Left ventricle myocardium inferior (tissue), 1 donor: ENCODE results near the gene PNMA8C. TPM values are rescaled to one million over a fixed set of nuclear protein-coding genes. Genes with fewer than 3 reads are reported as not detected.

Experiments used
- DNase-seq: peaks from one replicate; pipeline ENCODE4 v3.0.0-alpha.2; 2020
- H3K27ac ChIP-seq: fragments of 200-600 bp; replicated peaks from 2 replicates; pipeline ENCODE4 v1.8.0; 2021
- H3K27me3 ChIP-seq: fragments of 200-600 bp; 2 replicates; pipeline ENCODE4 v1.8.0; 2021; ENCODE audit warnings: low read depth
- H3K36me3 ChIP-seq: fragments of 200-600 bp; 2 replicates; pipeline ENCODE4 v1.8.0; 2021
- H3K4me1 ChIP-seq: fragments of 200-600 bp; 2 replicates; pipeline ENCODE4 v1.8.0; 2021
- H3K4me3 ChIP-seq: fragments of 200-600 bp; 2 replicates; pipeline ENCODE4 v1.8.0; 2021; ENCODE audit warnings: mild to moderate bottlenecking, moderate library complexity
- H3K9me3 ChIP-seq: fragments of 200-600 bp; replicated peaks from 2 replicates; pipeline ENCODE4 v1.8.0; 2021
- intact Hi-C: fragments of 100-400 bp; cut with micrococcal nuclease; formaldehyde crosslinking; loops from one replicate; pipeline ENCODE4 v1.11.0; 2022
- total RNA-seq: library from RNA; stranded (reverse); fragmentation: NEBNext Ultra II Directional; extraction: Animal tissue kit (Norgen Biotek cat#: 25700); gene quantifications from one replicate; pipeline ENCODE4 v1.2.1, GENCODE V29; 2021
- TF ChIP-seq, protein P1 (sequence below): fragments of 200-600 bp; IDR thresholded peaks from 2 replicates; pipeline ENCODE4 v1.8.0; 2021; ENCODE audit warnings: antibody characterized with exemption, mild to moderate bottlenecking, borderline replicate concordance
- donor health status: DM: no; HTN: yes; CAD: no; lungs with severe emphysema.

Gene PNMA8C
- total RNA-seq, 1 donor from 2014 or later, result not detected

DNA sequence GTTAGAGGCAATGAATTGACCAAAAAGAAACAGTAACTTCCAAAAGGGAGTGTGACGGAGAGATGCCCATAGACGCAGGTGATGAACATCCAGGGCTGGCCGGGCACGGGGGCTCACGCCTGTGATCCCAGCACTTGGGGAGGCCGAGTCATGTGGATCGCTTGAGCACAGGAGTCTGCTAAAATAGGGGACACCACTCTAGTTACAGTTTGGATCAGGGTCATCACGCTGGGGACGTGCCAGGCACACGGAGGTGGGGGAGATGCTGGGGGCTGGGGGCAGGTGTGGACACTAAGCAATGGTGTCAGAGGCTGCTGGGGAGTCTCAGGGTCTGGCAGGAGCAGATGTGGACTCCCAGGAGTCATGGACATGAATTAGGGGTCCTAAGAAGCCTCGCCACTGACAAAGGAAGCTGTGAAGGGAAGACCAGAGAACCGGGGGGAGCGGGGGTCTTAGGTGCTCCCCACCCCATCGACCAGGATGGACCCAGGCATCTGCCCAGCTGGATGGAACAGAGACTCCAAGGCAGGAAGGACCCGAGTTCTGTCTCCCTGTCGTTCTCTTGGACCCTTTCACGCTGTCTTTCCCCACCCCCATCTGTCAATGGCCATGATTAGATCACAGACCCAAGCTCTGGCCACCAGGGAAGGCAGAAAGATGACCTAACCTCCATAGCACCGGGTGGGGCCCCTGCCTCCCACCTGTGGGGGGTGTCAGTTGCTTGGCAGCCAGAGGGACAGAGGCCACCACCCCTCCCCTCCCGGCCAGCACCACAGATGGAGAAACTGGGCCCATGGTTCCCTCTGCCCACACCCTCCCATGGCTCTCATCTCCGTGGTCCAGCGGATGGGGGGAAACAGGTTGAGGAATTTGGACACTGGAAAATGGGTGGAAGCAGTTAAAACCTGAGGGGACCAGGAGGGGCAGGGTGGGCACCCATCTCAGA lies 35.0 kb downstream of the PNMA8C start:
- intact Hi-C loops, result loop anchor here (10.0 kb wide), 1 partner anchor 121 kb away; no protein-coding TSS in a partner anchor

DNA sequence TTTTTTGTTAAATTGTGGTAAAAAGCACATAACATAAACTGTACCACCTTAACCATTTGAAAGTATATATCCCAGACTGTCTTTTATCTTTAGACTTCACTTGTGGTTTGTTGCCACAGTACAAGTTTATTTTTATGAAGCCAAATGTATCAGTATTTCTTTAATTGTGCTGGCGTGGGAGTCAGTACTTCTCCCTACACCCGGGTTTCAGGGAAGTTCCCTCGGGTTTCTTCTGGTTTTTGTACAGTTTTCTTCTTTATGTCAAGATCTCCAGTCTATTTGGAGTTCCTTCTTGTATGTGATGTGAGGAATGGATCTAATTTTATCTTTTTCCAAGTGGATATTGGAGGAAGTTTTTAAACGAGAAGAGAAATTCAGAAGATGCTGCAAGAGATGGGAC lies 35.9 kb downstream of the PNMA8C start:
- Histone ChIP-seq H3K27ac (no peak overlapping the region), H3K36me3 (peaks cover 41% of the 10 kb centered on the region)

More for the DNA sequence above, 35.0 kb downstream of the PNMA8C start:
- TF ChIP-seq, protein P1, sequence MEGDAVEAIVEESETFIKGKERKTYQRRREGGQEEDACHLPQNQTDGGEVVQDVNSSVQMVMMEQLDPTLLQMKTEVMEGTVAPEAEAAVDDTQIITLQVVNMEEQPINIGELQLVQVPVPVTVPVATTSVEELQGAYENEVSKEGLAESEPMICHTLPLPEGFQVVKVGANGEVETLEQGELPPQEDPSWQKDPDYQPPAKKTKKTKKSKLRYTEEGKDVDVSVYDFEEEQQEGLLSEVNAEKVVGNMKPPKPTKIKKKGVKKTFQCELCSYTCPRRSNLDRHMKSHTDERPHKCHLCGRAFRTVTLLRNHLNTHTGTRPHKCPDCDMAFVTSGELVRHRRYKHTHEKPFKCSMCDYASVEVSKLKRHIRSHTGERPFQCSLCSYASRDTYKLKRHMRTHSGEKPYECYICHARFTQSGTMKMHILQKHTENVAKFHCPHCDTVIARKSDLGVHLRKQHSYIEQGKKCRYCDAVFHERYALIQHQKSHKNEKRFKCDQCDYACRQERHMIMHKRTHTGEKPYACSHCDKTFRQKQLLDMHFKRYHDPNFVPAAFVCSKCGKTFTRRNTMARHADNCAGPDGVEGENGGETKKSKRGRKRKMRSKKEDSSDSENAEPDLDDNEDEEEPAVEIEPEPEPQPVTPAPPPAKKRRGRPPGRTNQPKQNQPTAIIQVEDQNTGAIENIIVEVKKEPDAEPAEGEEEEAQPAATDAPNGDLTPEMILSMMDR, result no peak
- no peak for DNase-seq
- H3K9me3 ChIP-seq, result no peaks in the 10 kb centered on the region
- H3K27ac ChIP-seq, result no peak overlapping the region
- H3K27me3 ChIP-seq, result no peaks in the 10 kb centered on the region
- H3K36me3 ChIP-seq, result peaks cover 32% of the 10 kb centered on the region
- no peak overlapping the region for H3K4me3 ChIP-seq
- H3K4me1 ChIP-seq, result no peaks in the 10 kb centered on the region

DNA sequence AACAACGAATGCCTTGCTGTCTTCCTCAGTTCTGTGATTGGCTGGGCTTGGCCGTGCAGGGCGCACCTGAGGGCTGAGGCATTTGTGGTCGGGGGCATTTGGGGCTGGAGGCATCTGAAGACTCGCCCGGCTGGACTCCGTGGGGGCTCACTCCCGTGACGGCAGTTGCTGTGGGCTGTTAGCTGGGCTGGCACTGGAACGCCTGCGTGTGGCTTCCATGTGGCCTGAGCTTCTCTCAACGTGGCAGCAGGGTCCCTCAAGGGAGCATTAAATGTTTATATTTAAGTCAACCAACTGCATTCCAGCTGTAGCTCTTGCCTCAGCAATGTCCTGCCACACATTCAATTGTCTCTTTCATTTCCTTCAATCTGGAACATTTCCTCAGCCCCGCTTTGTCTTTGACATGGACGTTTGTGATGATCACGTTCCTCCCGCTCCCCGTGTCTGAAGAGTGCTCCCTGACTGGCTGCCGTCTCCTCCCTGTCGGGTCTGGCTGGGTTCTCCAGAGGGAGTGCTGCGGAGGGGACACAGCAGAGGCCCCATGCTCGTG lies 36.4 kb downstream of the PNMA8C start:
- no peak for DNase-seq

More for the DNA sequence above, 35.9 kb downstream of the PNMA8C start:
- Histone ChIP-seq H3K27me3 (no peaks in the 10 kb centered on the region), H3K4me1 (no peaks in the 10 kb centered on the region), H3K4me3 (no peak overlapping the region), H3K9me3 (no peaks in the 10 kb centered on the region)
- TF ChIP-seq, protein P1, result no peak
- intact Hi-C loops, result loop anchor here (10.0 kb wide), 1 partner anchor 122 kb away; no protein-coding TSS in a partner anchor
- no peak for DNase-seq

DNA sequence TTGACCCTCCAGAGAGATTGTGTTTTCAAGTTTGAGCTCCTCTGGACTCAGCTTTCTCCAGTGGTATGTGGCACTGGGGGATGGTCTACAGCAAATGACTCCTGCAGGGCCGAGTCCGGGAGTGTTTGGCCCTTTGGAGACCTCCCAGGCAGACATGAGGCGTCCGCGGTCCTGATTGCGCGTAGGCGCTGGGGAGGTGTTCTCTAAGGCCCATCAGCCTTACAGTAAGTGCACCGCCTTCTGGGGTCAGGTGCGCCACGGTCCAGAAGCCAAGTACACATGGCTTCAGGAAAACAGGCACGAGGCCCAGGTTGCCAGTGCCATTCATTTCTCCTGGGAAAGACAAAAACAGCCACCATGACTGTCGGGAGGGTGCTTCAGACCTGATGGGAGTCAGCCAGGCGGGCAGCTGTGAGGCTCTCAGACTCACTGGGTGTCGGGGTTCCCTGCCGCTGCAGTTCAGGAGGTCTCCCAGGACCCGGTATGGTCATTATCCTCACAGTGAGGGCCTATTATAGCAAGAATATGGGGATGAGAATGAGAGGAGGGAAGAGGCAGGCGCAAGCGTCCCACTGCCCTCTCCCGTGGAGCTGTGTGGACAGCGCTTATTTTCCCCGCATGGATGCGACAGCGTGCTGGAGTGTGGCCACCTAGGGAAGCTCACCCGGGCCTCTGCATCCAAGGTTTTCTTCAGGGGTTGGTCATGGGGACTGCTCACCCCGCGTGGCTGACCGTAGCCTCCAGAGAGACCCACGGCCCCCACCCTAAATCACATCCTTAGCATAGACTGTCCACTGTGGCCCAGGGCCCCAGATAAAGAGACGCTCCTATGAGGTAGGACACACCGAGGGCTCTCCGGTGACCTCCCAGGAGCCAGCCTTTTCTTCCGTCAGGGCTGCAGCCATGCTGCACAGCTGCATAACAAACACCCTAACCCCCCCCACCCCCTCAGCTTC lies 37.2 kb downstream of the PNMA8C start:
- H3K27ac ChIP-seq, result no peak overlapping the region
- H3K9me3 ChIP-seq, result no peaks in the 10 kb centered on the region
- H3K27me3 ChIP-seq, result no peaks in the 10 kb centered on the region
- DNase-seq, result no peak
- intact Hi-C loops, result loop anchor here (10.0 kb wide), 1 partner anchor 123 kb away; no protein-coding TSS in a partner anchor
- no peaks in the 10 kb centered on the region for H3K4me1 ChIP-seq
- peaks cover 53% of the 10 kb centered on the region for H3K36me3 ChIP-seq
- H3K4me3 ChIP-seq, result no peak overlapping the region
- TF ChIP-seq, protein P1, result no peak

More for the DNA sequence above, 36.4 kb downstream of the PNMA8C start:
- intact Hi-C loops, result loop anchor here (10.0 kb wide), 1 partner anchor 122 kb away; no protein-coding TSS in a partner anchor
- H3K9me3 ChIP-seq, result no peaks in the 10 kb centered on the region
- H3K27ac ChIP-seq, result no peak overlapping the region
- peaks cover 46% of the 10 kb centered on the region for H3K36me3 ChIP-seq
- TF ChIP-seq, protein P1, result no peak
- H3K4me1 ChIP-seq, result no peaks in the 10 kb centered on the region
- H3K27me3 ChIP-seq, result no peaks in the 10 kb centered on the region
- H3K4me3 ChIP-seq, result no peak overlapping the region

DNA sequence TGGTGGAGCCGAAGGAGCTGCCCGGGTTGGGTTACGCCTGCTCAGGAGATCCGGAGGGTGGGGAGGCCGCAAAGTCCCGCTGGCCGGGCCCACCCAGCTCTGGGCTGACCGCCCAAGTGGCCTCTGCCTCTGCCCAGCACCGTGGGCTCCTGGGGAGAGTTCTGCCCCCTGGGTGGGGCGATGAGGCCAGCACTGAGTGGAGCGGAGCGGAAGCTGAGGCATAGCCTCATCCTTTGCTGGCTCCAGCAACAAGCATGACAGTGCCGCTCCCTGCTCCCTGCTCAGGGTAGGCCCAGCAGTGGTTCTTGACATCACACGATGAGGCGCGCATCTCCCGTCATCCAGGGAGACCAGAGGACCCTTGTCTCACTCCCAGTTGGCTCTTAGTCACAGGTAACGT lies 37.9 kb downstream of the PNMA8C start:
- peaks cover 55% of the 10 kb centered on the region for H3K36me3 ChIP-seq
- no peaks in the 10 kb centered on the region for H3K27me3 ChIP-seq
- TF ChIP-seq, protein P1, result no peak
- H3K4me1 ChIP-seq, result no peaks in the 10 kb centered on the region
- no peak overlapping the region for H3K27ac ChIP-seq
- intact Hi-C loops, result loop anchor here (10.0 kb wide), 1 partner anchor 124 kb away; no protein-coding TSS in a partner anchor
- no peak for DNase-seq
- H3K4me3 ChIP-seq, result no peak overlapping the region
- H3K9me3 ChIP-seq, result no peaks in the 10 kb centered on the region
